ENCODE data around the gene MYO6. TPM values are rescaled to one million over a fixed set of nuclear protein-coding genes. Genes with fewer than 3 reads are reported as not detected.

MYO6 gene
- total and polyA plus RNA-seq, 2 of the 4 experiments (the other 2 are of a cell fraction): 6.1 to 6.8 TPM

- no peak overlapping the region for H4K5ac ChIP-seq (ENCODE audit: low read depth, low read length)
- TF ChIP-seq BHLHE40 (IDR thresholded peaks at IDR 0.05; ENCODE audit: low read depth, low read length) (no peak), ELK1 (IDR thresholded peaks at IDR 0.05; ENCODE audit: borderline replicate concordance, low read depth, low read length) (no peak), CHD1 (IDR thresholded peaks at IDR 0.05; ENCODE audit: low read depth, low read length) (no peak), SMC3 (IDR thresholded peaks at IDR 0.05; ENCODE audit: low read depth, low read length) (no peak), NFE2L2 (IDR thresholded peaks at IDR 0.05; ENCODE audit: low read depth, low read length) (no peak), MAFK (IDR thresholded peaks at IDR 0.05; ENCODE audit: low read depth, low read length) (no peak), RAD21 (IDR thresholded peaks at IDR 0.05; ENCODE audit: low read length) (no peak), MAZ (IDR thresholded peaks at IDR 0.05; ENCODE audit: borderline replicate concordance, low read depth, low read length) (no peak), FOS (IDR thresholded peaks at IDR 0.05; ENCODE audit: low read depth, low read length) (no peak), POLR2A (IDR thresholded peaks at IDR 0.05; ENCODE audit: low read depth, low read length) (no peak), RFX5 (IDR thresholded peaks at IDR 0.05; ENCODE audit: low read depth, low read length) (no peak)
- TF ChIP-seq, protein P1, sequence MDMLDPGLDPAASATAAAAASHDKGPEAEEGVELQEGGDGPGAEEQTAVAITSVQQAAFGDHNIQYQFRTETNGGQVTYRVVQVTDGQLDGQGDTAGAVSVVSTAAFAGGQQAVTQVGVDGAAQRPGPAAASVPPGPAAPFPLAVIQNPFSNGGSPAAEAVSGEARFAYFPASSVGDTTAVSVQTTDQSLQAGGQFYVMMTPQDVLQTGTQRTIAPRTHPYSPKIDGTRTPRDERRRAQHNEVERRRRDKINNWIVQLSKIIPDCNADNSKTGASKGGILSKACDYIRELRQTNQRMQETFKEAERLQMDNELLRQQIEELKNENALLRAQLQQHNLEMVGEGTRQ (IDR thresholded peaks at IDR 0.05; ENCODE audit: low read depth, low read length): no peak
- DNase-seq (no peak), ATAC-seq (ENCODE audit: low read depth) (no peak)
- no peak overlapping the region for H3K9ac ChIP-seq (ENCODE audit: low read depth, low read length)
- no peak overlapping the region for H3K23ac ChIP-seq (ENCODE audit: low read depth, low read length)
- no peak overlapping the region for H3K56ac ChIP-seq (ENCODE audit: extremely low read depth, insufficient read depth, low read length)
- H2BK20ac ChIP-seq (ENCODE audit: low read depth, low read length): no peak overlapping the region
- H3K18ac ChIP-seq (ENCODE audit: low read depth, low read length): no peak overlapping the region
- no peaks in the 10 kb centered on the region for H3K4me1 ChIP-seq (ENCODE audit: control insufficient read depth, insufficient read depth, low read length)
- no peaks in the 10 kb centered on the region for H3K27me3 ChIP-seq (ENCODE audit: control insufficient read depth, insufficient read depth, low read length)
- H3K27ac ChIP-seq (ENCODE audit: insufficient read depth, low read length): no peak overlapping the region
- no peak overlapping the region for H2AK5ac ChIP-seq (ENCODE audit: low read depth, low read length)
- H2AK9ac ChIP-seq (replicated peaks; ENCODE audit: low read depth, low read length, poor library complexity): no peak overlapping the region
- no peak overlapping the region for H2AFZ ChIP-seq (replicated peaks; ENCODE audit: low read length, poor library complexity)
- BruUV-seq (replicated peaks): TSS peak; percentile 21
- no peaks in the 10 kb centered on the region for H4K20me1 ChIP-seq (ENCODE audit: insufficient read depth, low read length)
- no peak overlapping the region for H4K8ac ChIP-seq (ENCODE audit: low read depth in 2 of 2, low read length in 2 of 2)
- no CpG with 5 or more reads among the region's 2 CpGs for WGBS, 2 experiments (ENCODE audit: extremely low coverage in 2 of 2, insufficient read length in 1 of 2)
- no peak overlapping the region for H3K4ac ChIP-seq (ENCODE audit: low read depth, low read length)
- H3K9me3 ChIP-seq (ENCODE audit: control insufficient read depth, insufficient read depth, low read length): no peaks in the 10 kb centered on the region
- no peak overlapping the region for H3K14ac ChIP-seq (replicated peaks; ENCODE audit: low read depth, low read length)
- intact Hi-C loops (cut with micrococcal nuclease) (loop anchor here (1.0 to 5.0 kb wide), 3 partner anchors 41 to 1564 kb away; no protein-coding TSS in a partner anchor), in situ Hi-C loops (cut with MboI; ENCODE audit: low sequenced_read_pairs) (no loop called here), dilution Hi-C loops (cut with HindIII; ENCODE audit: low sequenced_read_pairs, unreplicated experiment) (no loop called here)
- H2BK120ac ChIP-seq (ENCODE audit: low read depth, low read length): no peak overlapping the region
- no peak overlapping the region for H2BK15ac ChIP-seq (ENCODE audit: low read depth, low read length)
- ChIA-PET POLR2A (ENCODE audit: unreplicated experiment) (no interaction called here), CTCF (interaction anchor here (0.5 to 1.9 kb wide), 10 partner anchors 14 to 875 kb away, joined by 3 to 10 read pairs (median 4); no protein-coding TSS in a partner anchor)
- no peaks in the 10 kb centered on the region for H3K9me1 ChIP-seq (ENCODE audit: insufficient read depth, low read length)
- no peak overlapping the region for H3K4me2 ChIP-seq (ENCODE audit: low read depth, low read length)
- no peak overlapping the region for H4K91ac ChIP-seq (ENCODE audit: insufficient read depth, low read depth, low read length)
- no peaks in the 10 kb centered on the region for H3K79me1 ChIP-seq (ENCODE audit: low read depth in 1 of 2, low read length in 2 of 2)
- H2BK5ac ChIP-seq (ENCODE audit: low read depth, low read length, poor library complexity, severe bottlenecking): no peak overlapping the region
- H3K36me3 ChIP-seq (ENCODE audit: control insufficient read depth, insufficient read depth, low read length): peaks cover 3% of the 10 kb centered on the region; the same call in 1 of the 2 replicates
- no peak overlapping the region for H3K4me3 ChIP-seq (ENCODE audit: insufficient read depth, low read depth, low read length)
Measured at GRCh38 chr6:75893776-75894152, 144.7 kb downstream of the MYO6 start.

Measured in IMR-90 (cell line).